Measurements from ENCODE around the gene DTNBP1.

DNA sequence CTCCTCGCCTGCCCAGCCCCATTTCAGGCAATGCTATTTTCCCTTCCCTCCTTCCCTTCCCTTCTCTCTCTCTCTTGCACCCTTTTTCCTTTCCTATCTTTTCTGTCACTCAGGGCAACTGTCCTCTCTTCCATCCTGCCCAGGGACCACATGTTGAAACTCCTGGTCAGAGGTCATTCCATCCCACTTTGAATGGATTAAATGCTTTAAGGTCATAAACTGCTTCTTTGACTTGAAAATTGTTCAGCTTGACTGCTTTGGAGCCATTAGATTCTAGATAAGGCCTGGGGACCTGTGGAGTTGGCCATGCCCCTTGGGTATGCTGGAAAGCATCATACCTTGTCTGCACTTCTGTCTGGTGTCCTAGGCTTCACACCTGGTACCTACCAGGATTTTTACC lies 106.1 kb downstream of the DTNBP1 start:
- no peak for TF ChIP-seq YY1 (IDR thresholded peaks at IDR 0.05; ENCODE audit: insufficient read depth, insufficient read length)
- no peak for TF ChIP-seq ZNF274 (IDR thresholded peaks at IDR 0.05; ENCODE audit: low read depth, low read length)
- no peak for TF ChIP-seq SUZ12 (IDR thresholded peaks at IDR 0.05; ENCODE audit: extremely low read depth, insufficient read depth, insufficient read length)

Data from NT2/D1 (cell line).